Measurements from ENCODE around the gene COG5. TPM values are rescaled to one million over a fixed set of nuclear protein-coding genes. Genes with fewer than 3 reads are reported as not detected.

Gene COG5
- total and polyA plus RNA-seq, 9 of the 15 experiments (the other 6 are each of a cell fraction or from before 2014, with no cell fraction given) = 15.3 to 75.1 (median 56.4) TPM

DNA sequence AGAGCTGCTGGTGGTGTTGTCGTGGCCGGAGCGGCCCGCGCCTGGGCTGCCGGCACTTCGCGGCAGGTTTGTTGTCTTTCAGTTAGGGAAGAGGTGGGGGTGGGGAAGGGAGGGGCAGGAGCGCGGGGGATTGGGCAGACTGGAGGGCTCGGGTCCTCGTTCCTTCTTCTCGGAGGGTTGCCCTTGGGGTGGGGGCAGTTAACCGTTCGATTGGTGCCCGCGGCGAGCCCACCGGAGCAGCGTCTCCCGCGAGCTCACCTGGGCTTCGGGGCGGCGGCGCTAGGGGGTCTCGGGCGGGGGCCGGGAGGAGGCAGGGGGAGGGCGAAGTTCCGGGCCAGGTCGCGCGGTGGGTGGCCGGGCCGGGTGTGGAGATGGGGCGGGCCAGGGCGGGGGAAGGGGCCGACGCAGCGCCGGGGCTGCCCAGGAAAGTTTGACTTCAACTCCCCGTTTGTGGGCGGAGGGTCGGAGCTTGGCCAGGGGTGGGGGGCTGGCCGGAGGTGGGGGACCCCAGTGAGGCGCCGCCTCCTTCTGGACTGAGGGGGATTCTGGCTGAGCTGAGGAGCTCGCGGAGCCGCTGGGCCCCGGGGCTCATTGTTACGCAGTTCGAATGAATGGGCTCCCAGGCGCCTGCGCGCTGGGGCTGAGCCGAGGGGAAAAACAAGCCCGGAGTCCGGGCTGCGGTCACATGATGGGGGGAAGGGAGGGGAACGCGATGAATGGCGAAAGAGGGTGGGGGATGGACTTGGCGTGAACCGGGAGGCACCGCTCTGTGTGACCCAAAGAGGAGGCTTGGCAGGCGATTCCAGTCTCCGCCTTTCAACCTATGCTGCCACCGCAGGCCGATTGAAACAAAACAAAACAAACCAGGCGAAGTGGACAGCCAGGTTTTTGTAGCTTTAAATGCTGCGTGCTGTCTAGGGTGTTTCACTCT is 394.3 kb downstream of the COG5 start (continued):
- TF ChIP-seq, protein P1, sequence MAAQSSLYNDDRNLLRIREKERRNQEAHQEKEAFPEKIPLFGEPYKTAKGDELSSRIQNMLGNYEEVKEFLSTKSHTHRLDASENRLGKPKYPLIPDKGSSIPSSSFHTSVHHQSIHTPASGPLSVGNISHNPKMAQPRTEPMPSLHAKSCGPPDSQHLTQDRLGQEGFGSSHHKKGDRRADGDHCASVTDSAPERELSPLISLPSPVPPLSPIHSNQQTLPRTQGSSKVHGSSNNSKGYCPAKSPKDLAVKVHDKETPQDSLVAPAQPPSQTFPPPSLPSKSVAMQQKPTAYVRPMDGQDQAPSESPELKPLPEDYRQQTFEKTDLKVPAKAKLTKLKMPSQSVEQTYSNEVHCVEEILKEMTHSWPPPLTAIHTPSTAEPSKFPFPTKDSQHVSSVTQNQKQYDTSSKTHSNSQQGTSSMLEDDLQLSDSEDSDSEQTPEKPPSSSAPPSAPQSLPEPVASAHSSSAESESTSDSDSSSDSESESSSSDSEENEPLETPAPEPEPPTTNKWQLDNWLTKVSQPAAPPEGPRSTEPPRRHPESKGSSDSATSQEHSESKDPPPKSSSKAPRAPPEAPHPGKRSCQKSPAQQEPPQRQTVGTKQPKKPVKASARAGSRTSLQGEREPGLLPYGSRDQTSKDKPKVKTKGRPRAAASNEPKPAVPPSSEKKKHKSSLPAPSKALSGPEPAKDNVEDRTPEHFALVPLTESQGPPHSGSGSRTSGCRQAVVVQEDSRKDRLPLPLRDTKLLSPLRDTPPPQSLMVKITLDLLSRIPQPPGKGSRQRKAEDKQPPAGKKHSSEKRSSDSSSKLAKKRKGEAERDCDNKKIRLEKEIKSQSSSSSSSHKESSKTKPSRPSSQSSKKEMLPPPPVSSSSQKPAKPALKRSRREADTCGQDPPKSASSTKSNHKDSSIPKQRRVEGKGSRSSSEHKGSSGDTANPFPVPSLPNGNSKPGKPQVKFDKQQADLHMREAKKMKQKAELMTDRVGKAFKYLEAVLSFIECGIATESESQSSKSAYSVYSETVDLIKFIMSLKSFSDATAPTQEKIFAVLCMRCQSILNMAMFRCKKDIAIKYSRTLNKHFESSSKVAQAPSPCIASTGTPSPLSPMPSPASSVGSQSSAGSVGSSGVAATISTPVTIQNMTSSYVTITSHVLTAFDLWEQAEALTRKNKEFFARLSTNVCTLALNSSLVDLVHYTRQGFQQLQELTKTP (IDR thresholded peaks at IDR 0.05; ENCODE audit: low read depth in 1 of 2, partially characterized antibody in 2 of 2) = peak in 1 of 2 experiments; percentile 88
- TF ChIP-seq DPF2 (IDR thresholded peaks at IDR 0.05) (peak; percentile 79), HDAC6 (IDR thresholded peaks at IDR 0.05; ENCODE audit: low read depth, low read length) (no peak), SMAD4 (CRISPR knock-in tag; conservative IDR thresholded peaks at IDR 0.05) (peak; percentile 73), HMGN3 (IDR thresholded peaks at IDR 0.05; ENCODE audit: borderline replicate concordance, extremely low read depth, insufficient read length, low read depth, low read length) (no peak), SMAD1 (IDR thresholded peaks at IDR 0.05; ENCODE audit: low read depth, low read length, partially characterized antibody) (peak; percentile 49), PHB (CRISPR knock-in tag; IDR thresholded peaks at IDR 0.05) (no peak), NCOA1 (IDR thresholded peaks at IDR 0.05; ENCODE audit: low read depth) (peak; percentile 82), BMI1 (IDR thresholded peaks at IDR 0.05; ENCODE audit: low read length) (no peak), TCF7L2 (IDR thresholded peaks at IDR 0.05; ENCODE audit: low read depth, low read length) (peak; percentile 21; the same call in 1 of the 2 replicates), RCOR1 (IDR thresholded peaks at IDR 0.05; ENCODE audit: borderline replicate concordance in 1 of 2, low read depth in 2 of 2, low read length in 2 of 2) (peak; percentile 79 to 92), GABPA (tag; conservative IDR thresholded peaks at IDR 0.05; ENCODE audit: low read depth) (no peak), FOXK2 (conservative IDR thresholded peaks at IDR 0.05 in 1 of 2, IDR thresholded peaks at IDR 0.05 in 1 of 2; ENCODE audit: low read depth in 2 of 2) (peak; percentile 97 to 98), ZNF668 (CRISPR knock-in tag; IDR thresholded peaks at IDR 0.05) (no peak), PHF21A (IDR thresholded peaks at IDR 0.05; ENCODE audit: borderline replicate concordance, low read depth) (peak; percentile 65; the same call in 1 of the 2 replicates), SMARCB1 (IDR thresholded peaks at IDR 0.05; ENCODE audit: insufficient read length, low read depth) (no peak), ARHGAP35 (IDR thresholded peaks at IDR 0.05; ENCODE audit: partially characterized antibody) (peak; percentile 62)
- TF ChIP-seq, protein P2, sequence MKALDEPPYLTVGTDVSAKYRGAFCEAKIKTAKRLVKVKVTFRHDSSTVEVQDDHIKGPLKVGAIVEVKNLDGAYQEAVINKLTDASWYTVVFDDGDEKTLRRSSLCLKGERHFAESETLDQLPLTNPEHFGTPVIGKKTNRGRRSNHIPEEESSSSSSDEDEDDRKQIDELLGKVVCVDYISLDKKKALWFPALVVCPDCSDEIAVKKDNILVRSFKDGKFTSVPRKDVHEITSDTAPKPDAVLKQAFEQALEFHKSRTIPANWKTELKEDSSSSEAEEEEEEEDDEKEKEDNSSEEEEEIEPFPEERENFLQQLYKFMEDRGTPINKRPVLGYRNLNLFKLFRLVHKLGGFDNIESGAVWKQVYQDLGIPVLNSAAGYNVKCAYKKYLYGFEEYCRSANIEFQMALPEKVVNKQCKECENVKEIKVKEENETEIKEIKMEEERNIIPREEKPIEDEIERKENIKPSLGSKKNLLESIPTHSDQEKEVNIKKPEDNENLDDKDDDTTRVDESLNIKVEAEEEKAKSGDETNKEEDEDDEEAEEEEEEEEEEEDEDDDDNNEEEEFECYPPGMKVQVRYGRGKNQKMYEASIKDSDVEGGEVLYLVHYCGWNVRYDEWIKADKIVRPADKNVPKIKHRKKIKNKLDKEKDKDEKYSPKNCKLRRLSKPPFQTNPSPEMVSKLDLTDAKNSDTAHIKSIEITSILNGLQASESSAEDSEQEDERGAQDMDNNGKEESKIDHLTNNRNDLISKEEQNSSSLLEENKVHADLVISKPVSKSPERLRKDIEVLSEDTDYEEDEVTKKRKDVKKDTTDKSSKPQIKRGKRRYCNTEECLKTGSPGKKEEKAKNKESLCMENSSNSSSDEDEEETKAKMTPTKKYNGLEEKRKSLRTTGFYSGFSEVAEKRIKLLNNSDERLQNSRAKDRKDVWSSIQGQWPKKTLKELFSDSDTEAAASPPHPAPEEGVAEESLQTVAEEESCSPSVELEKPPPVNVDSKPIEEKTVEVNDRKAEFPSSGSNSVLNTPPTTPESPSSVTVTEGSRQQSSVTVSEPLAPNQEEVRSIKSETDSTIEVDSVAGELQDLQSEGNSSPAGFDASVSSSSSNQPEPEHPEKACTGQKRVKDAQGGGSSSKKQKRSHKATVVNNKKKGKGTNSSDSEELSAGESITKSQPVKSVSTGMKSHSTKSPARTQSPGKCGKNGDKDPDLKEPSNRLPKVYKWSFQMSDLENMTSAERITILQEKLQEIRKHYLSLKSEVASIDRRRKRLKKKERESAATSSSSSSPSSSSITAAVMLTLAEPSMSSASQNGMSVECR (CRISPR knock-in tag; IDR thresholded peaks at IDR 0.05) = peak; percentile 87
